Fibroblast of lung (primary cell): Measurements from ENCODE around the gene CFAP46. TPM values are rescaled to one million over a fixed set of nuclear protein-coding genes. Genes with fewer than 3 reads are reported as not detected.
"Not testable (repeated sequence)": the region's sequence is repeated elsewhere in the genome, so short reads cannot be mapped to it uniquely, and the experiment has no call there.

ENCODE experiments used
- DNase-seq, 2 donors: peaks; one replicate each; pipeline versions ENCODE4 v3.0.0 to v3.0.0-alpha.2; 2010; ENCODE audit warnings: low read depth in 2 of 2
- H2AFZ ChIP-seq: 2 replicates; pipeline ENCODE4 v1.5.1; 2012; ENCODE audit warnings: low read length, control low read depth, inconsistent platforms
- H3K27ac ChIP-seq: 2 replicates; pipeline ENCODE4 v1.5.1; 2011; ENCODE audit warnings: low read length, control low read depth; ENCODE audit not compliant: insufficient read depth
- H3K27me3 ChIP-seq: 2 replicates; pipeline ENCODE4 v1.5.1; 2011; ENCODE audit warnings: mild to moderate bottlenecking, low read length; ENCODE audit not compliant: control insufficient read depth, insufficient read depth
- H3K36me3 ChIP-seq: 2 replicates; pipeline ENCODE4 v1.5.1; 2011; ENCODE audit warnings: low read length; ENCODE audit not compliant: control insufficient read depth, insufficient read depth
- H3K4me1 ChIP-seq: 2 replicates; pipeline ENCODE4 v1.5.1; 2011; ENCODE audit warnings: low read length; ENCODE audit not compliant: control insufficient read depth, insufficient read depth; ENCODE audit errors: extremely low read depth
- H3K4me2 ChIP-seq: 2 replicates; pipeline ENCODE4 v1.5.1; 2011; ENCODE audit warnings: low read length, control low read depth; ENCODE audit not compliant: insufficient read depth; ENCODE audit errors: extremely low read depth
- H3K4me3 ChIP-seq, 4 experiments: fragments of 200-600 bp in 1 of 4; sonication (generic) in 1 of 4; replicated peaks in 1 of 4; 2 replicates each; pipeline ENCODE4 v1.5.1; 2011 to 2016; ENCODE audit warnings: low read length in 4 of 4, low read depth in 3 of 4, mild to moderate bottlenecking in 3 of 4, control low read depth in 2 of 4, inconsistent platforms in 1 of 4, mixed read lengths in 1 of 4; ENCODE audit not compliant: insufficient read depth in 1 of 4; ENCODE audit errors: control extremely low read depth in 1 of 4
- H3K79me2 ChIP-seq: 2 replicates; pipeline ENCODE4 v1.5.1; 2012; ENCODE audit warnings: mild to moderate bottlenecking, low read length, inconsistent platforms; ENCODE audit not compliant: control insufficient read depth, insufficient read depth
- H3K9ac ChIP-seq: 2 replicates; pipeline ENCODE4 v1.5.1; 2011; ENCODE audit warnings: mild to moderate bottlenecking, low read length, control low read depth; ENCODE audit not compliant: insufficient read depth
- H3K9me3 ChIP-seq: 2 replicates; pipeline ENCODE4 v1.5.1; 2012; ENCODE audit warnings: low read depth, low read length; ENCODE audit not compliant: control insufficient read depth, insufficient read depth
- H4K20me1 ChIP-seq: 2 replicates; pipeline ENCODE4 v1.5.1; 2011; ENCODE audit warnings: low read length; ENCODE audit not compliant: control insufficient read depth, insufficient read depth; ENCODE audit errors: extremely low read depth
- CTCF ChIP-seq, 2 donors: IDR thresholded peaks in 1 of 2; conservative IDR thresholded peaks in 1 of 2; 1 replicate in 1 of 2; 2 replicates in 1 of 2; pipeline ENCODE4 v1.5.1; 2011 to 2012; ENCODE audit warnings: low read length in 2 of 2, control low read depth in 1 of 2, inconsistent platforms in 1 of 2, low read depth in 1 of 2, mild to moderate bottlenecking in 1 of 2
- EZH2 ChIP-seq: IDR thresholded peaks from 2 replicates; pipeline ENCODE4 v1.5.1; 2012; ENCODE audit warnings: low read length, control low read depth, mild to moderate bottlenecking; ENCODE audit errors: missing control alignments
- polyA plus RNA-seq, 2 donors: library from polyadenylated mRNA; depleted of rRNA in 1 of 2; stranded (reverse) in 1 of 2; unstranded in 1 of 2; fragments of >200 nt; gene quantifications; 2 replicates each; pipeline ENCODE4 v1.2.1, GENCODE V29; 2011 to 2012; ENCODE audit warnings: missing spikeins in 1 of 2
- total RNA-seq: library from RNA; depleted of rRNA; stranded (reverse); fragments of >200 nt; gene quantifications from 2 replicates; pipeline ENCODE4 v1.2.1, GENCODE V29; 2014

The CFAP46 gene
- total and polyA plus RNA-seq, 2 donors (not counting 1 experiment from before 2014, with no cell fraction given) = 0.25 to 0.66 TPM

GRCh38 chr10:132965411-132966057 lies 23.2 kb upstream of the CFAP46 start:
- no peaks in the 10 kb centered on the region for H3K9me3 ChIP-seq
- no peaks in the 10 kb centered on the region for H4K20me1 ChIP-seq
- peaks cover 5% of the 10 kb centered on the region for H3K27me3 ChIP-seq
- no peak overlapping the region for H3K9ac ChIP-seq
- H3K36me3 ChIP-seq = no peaks in the 10 kb centered on the region
- TF ChIP-seq EZH2 = no peak
- no peak overlapping the region for H3K27ac ChIP-seq
- no peak overlapping the region for H2AFZ ChIP-seq
- no peak for DNase-seq
- H3K79me2 ChIP-seq = no peaks in the 10 kb centered on the region
- H3K4me1 ChIP-seq = peaks cover 2% of the 10 kb centered on the region
- no peak overlapping the region for H3K4me2 ChIP-seq
- no peak overlapping the region for H3K4me3 ChIP-seq

GRCh38 chr10:132964707-132965410 lies 22.5 kb upstream of the CFAP46 start:
- not testable (repeated sequence) for H3K9me3 ChIP-seq, H3K9ac ChIP-seq, H3K4me2 ChIP-seq, H3K27ac ChIP-seq, H3K27me3 ChIP-seq, H3K4me3 ChIP-seq, H3K79me2 ChIP-seq, H2AFZ ChIP-seq, H4K20me1 ChIP-seq, DNase-seq, H3K4me1 ChIP-seq, H3K36me3 ChIP-seq

DNA sequence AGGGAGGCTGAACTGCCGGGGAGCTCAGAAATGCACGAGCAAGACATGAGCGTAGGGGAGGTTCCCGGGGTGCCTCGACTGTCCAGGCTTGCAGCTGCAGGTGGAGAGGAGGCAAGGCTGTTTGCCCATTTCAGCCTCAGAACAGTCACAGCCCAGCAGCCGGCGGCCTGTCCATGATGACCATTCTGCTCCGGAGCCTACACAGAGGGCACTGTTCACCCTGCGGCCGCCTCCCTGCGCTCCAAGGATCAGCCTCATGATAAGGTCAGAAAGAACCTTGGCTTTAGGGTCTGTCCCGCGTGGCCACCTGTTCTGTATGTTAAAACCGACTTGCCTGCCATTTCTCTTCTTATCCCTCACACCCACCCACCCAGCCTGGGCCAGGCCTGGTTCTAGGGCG lies 21.9 kb upstream of the CFAP46 start:
- no peak overlapping the region for H2AFZ ChIP-seq
- H3K4me1 ChIP-seq = peaks cover 2% of the 10 kb centered on the region
- peaks cover 5% of the 10 kb centered on the region for H3K27me3 ChIP-seq
- H3K79me2 ChIP-seq = no peaks in the 10 kb centered on the region
- no peak for DNase-seq
- no peak overlapping the region for H3K9ac ChIP-seq
- H3K9me3 ChIP-seq = no peaks in the 10 kb centered on the region
- TF ChIP-seq EZH2 (no peak), CTCF (conservative IDR thresholded peaks at IDR 0.05 in 1 of 2, IDR thresholded peaks at IDR 0.05 in 1 of 2; ENCODE audit: low read depth in 1 of 2, low read length in 2 of 2) (no peak)
- H3K4me2 ChIP-seq = no peak overlapping the region
- no peaks in the 10 kb centered on the region for H4K20me1 ChIP-seq
- no peak overlapping the region for H3K27ac ChIP-seq
- H3K36me3 ChIP-seq = no peaks in the 10 kb centered on the region
- H3K4me3 ChIP-seq = no peak overlapping the region

DNA sequence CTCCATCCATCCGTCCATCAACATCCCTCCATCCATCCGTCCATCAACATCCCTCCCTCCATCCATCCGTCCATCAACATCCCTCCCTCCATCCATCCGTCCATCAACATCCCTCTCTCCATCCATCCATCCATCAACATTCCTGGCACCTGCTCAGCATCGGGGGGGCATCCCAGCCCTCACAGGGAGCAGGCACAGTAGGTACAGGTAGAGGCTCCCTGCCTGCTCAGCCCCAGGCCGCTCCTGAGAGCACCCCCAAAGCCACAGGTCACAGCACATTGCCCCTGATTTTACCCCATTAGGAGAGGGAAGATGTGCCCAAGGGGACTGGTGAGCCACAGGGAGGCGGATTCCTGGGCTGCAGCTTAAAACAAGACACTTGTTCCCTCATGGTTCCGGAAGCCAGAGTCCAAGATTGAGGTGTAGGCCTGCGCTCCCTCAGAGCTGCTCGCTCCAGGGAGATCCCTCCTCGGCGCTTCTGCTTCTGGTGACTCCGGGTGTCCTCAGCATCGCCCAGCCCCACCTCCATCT lies 21.1 kb upstream of the CFAP46 start:
- no peaks in the 10 kb centered on the region for H3K79me2 ChIP-seq
- no peak for DNase-seq
- no peak overlapping the region for H2AFZ ChIP-seq
- H3K4me1 ChIP-seq = peaks cover 2% of the 10 kb centered on the region
- TF ChIP-seq CTCF (conservative IDR thresholded peaks at IDR 0.05 in 1 of 2, IDR thresholded peaks at IDR 0.05 in 1 of 2; ENCODE audit: low read depth in 1 of 2, low read length in 2 of 2) = no peak
- TF ChIP-seq EZH2 = no peak
- H3K9me3 ChIP-seq = no peaks in the 10 kb centered on the region
- H3K9ac ChIP-seq = no peak overlapping the region
- H3K27me3 ChIP-seq = peaks cover 5% of the 10 kb centered on the region
- no peak overlapping the region for H3K4me3 ChIP-seq
- H3K36me3 ChIP-seq = no peaks in the 10 kb centered on the region
- H4K20me1 ChIP-seq = no peaks in the 10 kb centered on the region
- H3K27ac ChIP-seq = no peak overlapping the region
- no peak overlapping the region for H3K4me2 ChIP-seq
